Left ventricle myocardium inferior (tissue), 1 donor: ENCODE data around the gene SCAMP5. TPM values are rescaled to one million over a fixed set of nuclear protein-coding genes. Genes with fewer than 3 reads are reported as not detected.

Experiments
- DNase-seq: peaks from one replicate; pipeline ENCODE4 v3.0.0-alpha.2; 2020
- H3K27ac ChIP-seq: fragments of 200-600 bp; replicated peaks from 2 replicates; pipeline ENCODE4 v1.8.0; 2021
- H3K27me3 ChIP-seq: fragments of 200-600 bp; 2 replicates; pipeline ENCODE4 v1.8.0; 2021; ENCODE audit warnings: low read depth
- H3K36me3 ChIP-seq: fragments of 200-600 bp; 2 replicates; pipeline ENCODE4 v1.8.0; 2021
- H3K4me1 ChIP-seq: fragments of 200-600 bp; 2 replicates; pipeline ENCODE4 v1.8.0; 2021
- H3K4me3 ChIP-seq: fragments of 200-600 bp; 2 replicates; pipeline ENCODE4 v1.8.0; 2021; ENCODE audit warnings: mild to moderate bottlenecking, moderate library complexity
- H3K9me3 ChIP-seq: fragments of 200-600 bp; replicated peaks from 2 replicates; pipeline ENCODE4 v1.8.0; 2021
- intact Hi-C: fragments of 100-400 bp; cut with micrococcal nuclease; formaldehyde crosslinking; loops from one replicate; pipeline ENCODE4 v1.11.0; 2022
- total RNA-seq: library from RNA; stranded (reverse); fragmentation: NEBNext Ultra II Directional; extraction: Animal tissue kit (Norgen Biotek cat#: 25700); gene quantifications from one replicate; pipeline ENCODE4 v1.2.1, GENCODE V29; 2021
- TF ChIP-seq, protein P1 (sequence below): fragments of 200-600 bp; IDR thresholded peaks from 2 replicates; pipeline ENCODE4 v1.8.0; 2021; ENCODE audit warnings: antibody characterized with exemption, mild to moderate bottlenecking, borderline replicate concordance
- donor health status: DM: no; HTN: yes; CAD: no; lungs with severe emphysema.

Gene SCAMP5
- total RNA-seq, 1 donor from 2014 or later: 3.0 TPM

DNA sequence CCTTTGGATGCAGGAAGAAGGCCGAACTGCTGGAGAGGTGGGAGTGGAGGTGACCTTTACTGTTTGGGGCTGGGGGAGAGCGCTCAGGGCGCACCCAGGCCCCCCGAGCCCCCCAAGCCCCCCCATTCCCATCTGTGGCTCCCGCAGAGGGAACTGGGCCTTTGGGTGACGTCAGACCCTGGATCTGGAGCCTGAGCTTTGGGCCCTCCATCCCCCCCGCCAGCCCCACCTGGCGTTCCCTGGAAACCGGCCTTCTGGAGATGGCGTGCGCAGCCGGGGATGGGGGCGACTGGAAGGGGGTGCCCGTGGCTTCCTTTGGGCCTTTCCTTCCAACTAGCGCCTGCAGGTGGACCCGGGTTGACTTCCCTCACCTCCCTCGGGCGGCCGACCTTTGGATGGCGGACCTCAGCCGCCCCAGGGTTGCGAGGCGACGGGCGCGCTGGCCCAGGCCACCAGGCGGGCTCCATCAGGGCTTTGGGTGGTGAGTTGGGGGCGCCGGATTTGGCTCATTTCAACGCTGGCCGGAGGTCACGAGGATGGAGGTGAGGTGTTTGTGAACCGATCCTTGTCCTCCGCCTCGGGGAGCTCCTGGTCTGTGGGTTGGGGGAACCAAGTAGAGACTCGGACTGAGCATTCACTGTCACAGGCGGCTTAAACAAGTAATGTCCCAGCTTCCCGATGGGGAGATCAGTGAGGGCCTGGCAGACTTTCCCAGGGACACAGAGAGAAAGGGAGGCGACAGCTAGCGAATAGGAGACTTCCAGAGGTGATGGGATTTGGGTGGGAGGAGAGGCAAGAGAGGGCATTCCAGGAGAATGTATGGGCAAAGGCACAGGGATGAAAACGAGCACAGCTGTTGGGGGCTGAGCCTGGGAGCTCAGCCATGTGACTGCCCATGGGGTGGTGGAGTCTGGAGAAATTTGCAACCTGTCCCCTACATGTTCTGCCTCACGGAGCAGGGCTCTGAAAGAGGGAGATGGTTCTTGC, 709 bp downstream of the SCAMP5 start:
- H3K27ac ChIP-seq: no peak overlapping the region
- intact Hi-C loops: no loop called here
- no peaks in the 10 kb centered on the region for H3K9me3 ChIP-seq
- H3K27me3 ChIP-seq: peaks cover 52% of the 10 kb centered on the region
- H3K36me3 ChIP-seq: no peaks in the 10 kb centered on the region
- TF ChIP-seq, protein P1, sequence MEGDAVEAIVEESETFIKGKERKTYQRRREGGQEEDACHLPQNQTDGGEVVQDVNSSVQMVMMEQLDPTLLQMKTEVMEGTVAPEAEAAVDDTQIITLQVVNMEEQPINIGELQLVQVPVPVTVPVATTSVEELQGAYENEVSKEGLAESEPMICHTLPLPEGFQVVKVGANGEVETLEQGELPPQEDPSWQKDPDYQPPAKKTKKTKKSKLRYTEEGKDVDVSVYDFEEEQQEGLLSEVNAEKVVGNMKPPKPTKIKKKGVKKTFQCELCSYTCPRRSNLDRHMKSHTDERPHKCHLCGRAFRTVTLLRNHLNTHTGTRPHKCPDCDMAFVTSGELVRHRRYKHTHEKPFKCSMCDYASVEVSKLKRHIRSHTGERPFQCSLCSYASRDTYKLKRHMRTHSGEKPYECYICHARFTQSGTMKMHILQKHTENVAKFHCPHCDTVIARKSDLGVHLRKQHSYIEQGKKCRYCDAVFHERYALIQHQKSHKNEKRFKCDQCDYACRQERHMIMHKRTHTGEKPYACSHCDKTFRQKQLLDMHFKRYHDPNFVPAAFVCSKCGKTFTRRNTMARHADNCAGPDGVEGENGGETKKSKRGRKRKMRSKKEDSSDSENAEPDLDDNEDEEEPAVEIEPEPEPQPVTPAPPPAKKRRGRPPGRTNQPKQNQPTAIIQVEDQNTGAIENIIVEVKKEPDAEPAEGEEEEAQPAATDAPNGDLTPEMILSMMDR: no peak
- peaks cover 11% of the 10 kb centered on the region for H3K4me1 ChIP-seq
- DNase-seq: no peak
- peak overlapping the region; percentile 77 for H3K4me3 ChIP-seq

DNA sequence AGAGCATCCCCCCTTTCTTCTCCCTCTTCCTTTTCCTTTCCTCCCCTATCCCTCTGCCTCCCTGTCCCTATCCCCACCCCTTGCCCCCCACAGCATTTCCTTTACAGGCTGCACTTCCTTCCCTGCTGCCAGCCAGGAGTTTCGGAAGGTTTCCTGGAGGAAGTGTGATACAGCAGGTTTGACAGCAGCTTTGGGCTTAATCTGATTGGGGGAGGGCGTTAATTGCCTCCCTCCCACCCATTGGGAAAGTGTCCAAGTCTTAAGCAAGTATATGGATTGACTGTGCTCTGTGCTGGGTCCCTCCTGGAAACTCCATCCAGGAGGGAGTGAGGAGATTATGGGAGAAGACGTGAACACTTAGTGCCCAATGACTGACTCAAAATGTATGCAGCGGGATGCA, 1.8 kb downstream of the SCAMP5 start:
- Histone ChIP-seq H3K36me3 (no peaks in the 10 kb centered on the region), H3K9me3 (no peaks in the 10 kb centered on the region), H3K4me3 (no peak overlapping the region), H3K4me1 (peaks cover 11% of the 10 kb centered on the region), H3K27ac (no peak overlapping the region), H3K27me3 (peaks cover 52% of the 10 kb centered on the region)
- no peak for DNase-seq
- intact Hi-C loops: no loop called here
- TF ChIP-seq, protein P1: no peak

DNA sequence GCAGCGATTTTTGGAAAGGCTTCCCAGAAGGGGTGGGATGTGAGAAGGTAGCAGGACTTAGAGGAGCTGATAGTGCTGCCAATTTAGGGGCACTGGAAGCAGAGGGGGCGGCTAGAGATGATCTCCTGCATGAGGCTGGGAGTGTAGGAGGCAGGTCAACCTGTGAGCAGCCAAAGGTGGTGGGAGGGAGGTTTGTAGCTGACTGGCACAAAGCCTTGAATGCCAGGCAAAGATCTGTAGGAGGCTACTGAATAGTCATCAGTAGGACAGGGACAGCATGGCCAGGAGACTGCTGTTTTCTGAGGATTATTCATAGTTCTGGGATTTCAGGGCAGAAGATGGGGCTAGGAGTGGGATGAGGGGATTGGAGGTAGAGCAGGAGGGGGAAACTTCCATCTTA, 2.2 kb downstream of the SCAMP5 start:
- intact Hi-C loops: no loop called here
- Histone ChIP-seq H3K9me3 (no peaks in the 10 kb centered on the region), H3K4me3 (no peak overlapping the region), H3K36me3 (no peaks in the 10 kb centered on the region), H3K27me3 (peaks cover 50% of the 10 kb centered on the region), H3K4me1 (peaks cover 11% of the 10 kb centered on the region), H3K27ac (no peak overlapping the region)
- DNase-seq: no peak
- TF ChIP-seq, protein P1: no peak

DNA sequence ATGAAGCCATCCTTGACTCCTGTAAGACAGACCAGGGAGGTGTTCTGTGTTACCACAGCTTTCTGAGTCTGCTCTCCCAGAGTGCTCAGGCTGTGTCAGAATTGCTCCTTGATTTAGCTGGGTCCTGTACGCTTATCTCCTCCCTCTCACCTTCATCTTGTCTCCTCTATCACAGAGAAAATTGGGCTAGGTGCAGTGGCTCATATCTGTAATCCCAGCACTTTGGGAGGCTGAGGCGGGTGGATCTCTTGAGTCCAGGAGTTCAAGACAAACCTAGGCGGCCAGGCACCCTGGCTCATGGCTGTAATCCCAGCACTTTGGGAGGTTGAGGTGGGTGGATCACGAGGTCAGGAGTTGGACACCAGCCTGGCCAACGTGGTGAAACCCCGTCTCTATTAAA, 5.9 kb downstream of the SCAMP5 start:
- no peaks in the 10 kb centered on the region for H3K36me3 ChIP-seq
- H3K27ac ChIP-seq: no peak overlapping the region
- TF ChIP-seq, protein P1: no peak
- H3K27me3 ChIP-seq: peaks cover 33% of the 10 kb centered on the region
- no peak for DNase-seq
- intact Hi-C loops: no loop called here
- peaks cover 3% of the 10 kb centered on the region for H3K4me1 ChIP-seq
- H3K4me3 ChIP-seq: no peak overlapping the region
- no peaks in the 10 kb centered on the region for H3K9me3 ChIP-seq

DNA sequence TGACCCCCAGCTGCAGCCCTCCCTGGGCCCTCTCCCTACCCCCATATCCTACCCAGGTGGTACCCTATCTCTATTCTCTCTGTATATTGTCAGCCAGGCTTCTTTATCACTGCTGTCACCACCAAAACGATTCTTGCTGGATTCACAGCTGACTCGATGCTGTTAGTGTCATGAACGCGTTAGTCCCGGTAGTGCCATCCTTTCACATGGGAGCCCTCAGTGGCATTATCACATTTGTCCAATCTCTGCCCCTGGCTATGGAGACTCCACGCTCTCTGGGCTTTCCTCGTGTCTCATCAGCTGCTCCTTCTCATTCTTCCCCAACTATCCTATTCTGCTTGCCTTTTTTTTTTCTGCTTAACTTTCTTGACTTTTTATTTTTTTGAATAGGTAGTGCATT, 7.0 kb downstream of the SCAMP5 start:
- no peak for DNase-seq
- H3K4me1 ChIP-seq: no peaks in the 10 kb centered on the region
- H3K27ac ChIP-seq: no peak overlapping the region
- H3K27me3 ChIP-seq: peaks cover 22% of the 10 kb centered on the region
- H3K9me3 ChIP-seq: no peaks in the 10 kb centered on the region
- intact Hi-C loops: no loop called here
- H3K4me3 ChIP-seq: no peak overlapping the region
- H3K36me3 ChIP-seq: no peaks in the 10 kb centered on the region
- TF ChIP-seq, protein P1: no peak
